HG03432 (cell line): ENCODE results near the gene LDLRAD4.
A peak's percentile ranks its signal among the peaks of the same experiment; 100 is the strongest.

ENCODE experiments used
- ATAC-seq: cut with Tn5 transposase; IDR thresholded peaks from one replicate; pipeline ENCODE4 v1.9.1; 2021; ENCODE audit warnings: mild to moderate bottlenecking, moderate library complexity; ENCODE audit not compliant: unreplicated experiment

Gene LDLRAD4

GRCh38 chr18:13366962-13367892 lies 148.7 kb downstream of the LDLRAD4 start:
- ATAC-seq = no peak

GRCh38 chr18:13368080-13368813 lies 149.7 kb downstream of the LDLRAD4 start:
- no peak for ATAC-seq

GRCh38 chr18:13369353-13369752 lies 150.8 kb downstream of the LDLRAD4 start:
- no peak for ATAC-seq

GRCh38 chr18:13369756-13370510 lies 151.4 kb downstream of the LDLRAD4 start:
- ATAC-seq = no peak

GRCh38 chr18:13370995-13371625 lies 152.6 kb downstream of the LDLRAD4 start:
- ATAC-seq = no peak

- peak; percentile 30 for ATAC-seq
Measured at GRCh38 chr18:13371689-13372418, 153.3 kb downstream of the LDLRAD4 start.

DNA sequence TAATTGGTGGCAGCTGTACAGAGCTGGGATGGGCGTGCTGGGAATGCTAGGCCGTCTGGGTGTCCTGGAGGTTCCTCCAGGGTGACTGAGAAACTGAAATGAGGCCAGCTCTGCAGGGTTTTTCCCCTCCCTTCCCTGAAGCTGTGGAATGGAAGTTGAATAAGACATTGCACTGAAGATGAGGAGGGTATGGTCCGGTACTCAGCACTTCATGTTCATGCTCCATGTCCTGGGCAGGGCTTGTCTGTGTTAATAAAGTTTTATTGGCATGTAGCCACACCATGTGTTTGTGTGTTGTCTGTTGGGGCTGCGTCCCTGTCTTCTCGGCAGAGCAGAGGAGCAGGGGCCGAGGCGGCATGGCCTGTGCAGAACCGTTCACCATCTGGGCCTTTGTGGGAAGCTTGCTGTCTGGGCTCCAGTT lies 154.0 kb downstream of the LDLRAD4 start:
- no peak for ATAC-seq

DNA sequence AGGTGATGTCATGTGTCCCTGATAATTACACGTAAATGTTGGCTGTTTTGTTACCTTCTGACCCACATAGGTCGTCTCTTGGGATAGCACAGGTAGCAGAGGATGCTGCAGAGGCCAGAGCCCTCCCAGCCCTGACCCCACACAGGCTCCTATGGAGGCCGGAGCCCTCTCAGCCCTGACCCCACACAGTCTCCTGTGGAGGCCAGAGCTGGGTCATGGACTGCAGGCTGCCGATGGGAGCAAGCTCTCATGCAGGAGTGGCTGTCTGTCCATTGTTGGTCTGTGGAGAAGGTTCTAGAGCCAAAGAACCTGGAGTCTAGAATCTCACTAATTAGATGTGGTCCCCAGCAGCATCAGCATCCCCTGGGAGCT lies 155.5 kb downstream of the LDLRAD4 start:
- ATAC-seq = no peak

DNA sequence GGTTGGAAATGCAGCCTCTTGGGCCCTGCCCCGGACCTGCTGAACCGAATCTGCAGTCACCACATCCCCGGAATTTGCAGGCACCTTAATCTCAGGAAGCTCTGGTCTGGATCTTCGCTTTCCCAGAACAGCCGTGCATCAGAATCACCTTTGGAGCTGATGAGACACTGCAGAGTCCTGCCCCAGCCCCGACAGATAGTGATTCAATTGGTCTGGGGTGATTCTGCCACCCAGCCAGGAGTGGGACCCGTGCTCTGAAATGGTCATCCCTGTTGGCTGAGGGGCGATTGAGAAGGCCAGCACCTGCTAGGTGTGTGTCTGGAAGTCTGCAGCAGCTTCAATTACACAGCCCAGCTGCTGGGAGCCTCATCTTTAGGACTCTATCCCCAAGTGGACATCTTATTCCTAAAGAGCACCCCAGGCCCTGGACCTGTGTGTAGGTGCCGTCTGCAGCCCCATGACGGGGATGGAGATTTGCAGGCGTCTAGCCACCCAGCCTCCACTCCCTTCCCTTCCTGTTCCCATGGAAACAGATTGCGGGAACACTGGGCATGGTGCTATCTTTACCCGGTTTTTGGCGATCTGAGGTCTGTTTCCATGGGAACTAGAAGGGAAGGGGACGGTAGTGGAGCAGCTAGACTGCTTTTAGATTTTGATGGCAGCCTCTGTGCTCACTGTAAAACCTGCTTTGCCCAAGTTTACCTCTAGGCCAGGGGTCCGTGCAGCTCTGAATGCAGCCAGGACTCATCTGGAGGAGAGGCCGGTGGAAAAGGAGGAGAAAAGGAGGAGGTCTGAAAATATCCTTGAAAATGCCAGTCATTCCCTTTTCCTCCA lies 156.1 kb downstream of the LDLRAD4 start:
- ATAC-seq = peak; percentile 13

GRCh38 chr18:13375302-13376255 lies 157.0 kb downstream of the LDLRAD4 start:
- peak; percentile 90 for ATAC-seq

GRCh38 chr18:13376298-13376840 lies 157.8 kb downstream of the LDLRAD4 start:
- no peak for ATAC-seq

DNA sequence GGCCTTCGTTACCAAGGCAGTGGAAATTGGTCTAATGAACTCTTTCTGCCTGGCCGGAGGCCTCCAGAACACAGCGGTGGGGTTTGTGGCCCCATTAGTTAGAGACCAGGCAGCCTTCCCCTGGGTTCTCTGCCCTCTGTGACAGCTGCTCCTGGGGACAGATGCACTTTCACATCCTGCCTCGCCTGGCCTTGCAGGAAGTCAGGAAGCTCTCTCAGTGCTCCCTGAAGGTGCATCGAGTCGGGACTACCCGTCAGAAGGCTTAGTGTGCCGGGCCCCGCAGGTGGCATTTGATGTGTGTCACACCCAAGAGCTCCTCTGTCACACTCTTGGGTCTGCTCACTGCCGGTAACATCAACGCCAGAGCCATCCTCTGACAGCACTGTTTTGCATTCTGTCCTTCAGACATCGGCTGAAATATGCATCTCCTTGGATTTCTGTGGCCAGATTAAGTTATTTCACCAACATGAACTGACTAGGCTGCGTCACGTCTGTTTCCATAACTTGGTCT lies 158.3 kb downstream of the LDLRAD4 start:
- no peak for ATAC-seq

DNA sequence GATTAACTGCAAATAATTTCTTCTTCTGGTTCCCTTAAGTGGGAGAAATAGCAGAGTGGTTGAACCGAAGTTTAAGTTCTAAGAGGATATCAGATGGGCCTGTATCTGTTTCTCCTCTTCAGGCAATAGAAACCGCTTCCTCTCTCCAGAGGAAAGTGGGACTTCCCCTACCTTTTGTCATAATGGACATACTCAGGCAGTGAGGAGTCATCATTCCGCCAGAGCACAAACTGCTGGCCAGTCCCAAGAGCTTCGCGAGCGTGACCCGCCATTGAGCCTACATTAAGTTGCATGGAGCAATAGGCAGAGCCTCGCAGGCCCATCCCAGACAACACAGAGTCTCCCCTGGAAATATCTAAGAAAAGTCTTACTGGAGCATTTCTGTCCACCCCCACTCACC lies 158.9 kb downstream of the LDLRAD4 start:
- ATAC-seq = no peak

GRCh38 chr18:13378150-13378549 lies 159.6 kb downstream of the LDLRAD4 start:
- no peak for ATAC-seq

DNA sequence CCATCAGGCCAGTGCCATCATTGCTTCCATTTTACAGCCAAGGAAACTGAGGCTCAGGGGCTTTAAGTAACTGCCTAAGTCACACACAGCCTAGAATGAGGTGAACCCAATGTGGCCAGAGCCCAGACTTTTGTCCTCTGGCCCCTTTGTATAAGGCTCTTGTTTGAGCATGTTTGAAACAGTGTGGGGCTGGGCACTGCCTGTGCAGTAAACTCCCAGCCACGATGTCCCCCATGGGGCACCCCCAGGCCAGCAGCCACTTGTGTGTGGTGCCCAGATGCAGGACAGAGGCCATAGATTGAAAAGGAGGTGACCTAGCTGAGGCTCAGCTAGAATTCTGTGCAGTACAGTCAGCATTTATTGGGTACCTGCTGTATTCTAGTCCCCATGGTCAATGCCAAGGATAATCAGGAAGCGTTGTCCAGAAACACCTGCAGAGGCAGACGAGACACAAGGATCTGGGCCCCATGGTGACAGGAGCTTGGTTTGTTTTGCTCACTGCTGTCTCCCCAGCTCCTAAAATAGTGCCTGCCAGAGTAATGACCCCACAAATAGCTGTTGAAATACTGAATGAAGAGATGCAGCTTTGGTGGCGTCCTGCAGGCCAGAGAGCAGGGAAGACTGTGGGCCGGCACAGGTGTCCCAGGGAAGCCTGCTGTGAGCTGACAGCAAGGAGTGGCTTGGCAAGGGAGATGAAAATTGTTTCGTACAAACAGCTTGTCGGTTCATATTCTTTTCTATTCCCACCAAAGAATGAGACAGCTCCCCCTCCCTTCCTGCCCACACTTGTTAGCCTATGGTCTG lies 160.7 kb downstream of the LDLRAD4 start:
- no peak for ATAC-seq

DNA sequence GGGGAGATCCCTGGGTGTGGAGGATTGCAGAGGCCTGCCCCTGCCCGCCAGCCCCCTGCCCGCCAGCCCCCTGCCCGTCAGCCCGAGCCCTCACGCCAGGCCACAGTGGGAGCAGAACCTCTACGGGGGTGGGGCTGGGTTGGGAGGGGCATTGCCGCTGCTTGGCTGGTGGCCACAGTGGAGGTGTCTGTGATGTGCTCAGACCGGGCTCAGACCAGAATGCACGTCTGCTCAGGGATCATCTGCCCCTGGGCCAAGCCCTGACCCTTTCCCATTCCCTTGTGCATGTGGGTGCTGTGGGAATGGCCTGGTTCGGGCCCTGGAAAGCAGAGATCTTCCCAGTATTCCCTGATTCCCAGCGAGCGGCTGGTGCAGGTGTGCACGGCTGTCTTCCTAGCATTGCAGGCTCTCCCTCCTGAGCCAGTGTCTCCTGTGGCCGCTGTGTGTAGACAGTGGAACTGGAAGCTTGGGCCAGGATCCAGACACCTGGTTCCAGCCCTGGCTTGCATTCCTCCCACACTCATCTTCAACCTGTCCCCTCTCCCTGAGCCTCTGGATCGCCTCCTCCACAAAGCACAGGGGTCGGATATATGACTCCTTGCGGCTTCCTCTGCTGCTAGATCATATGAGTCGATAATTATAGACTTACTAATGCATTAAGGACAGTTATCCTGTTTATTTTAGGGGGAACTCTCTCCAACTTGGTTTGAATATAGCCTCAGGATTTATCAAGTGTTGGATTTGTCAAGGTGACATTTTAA lies 161.6 kb downstream of the LDLRAD4 start:
- ATAC-seq = no peak
